Measurements from ENCODE around the gene RAB13. TPM values are rescaled to one million over a fixed set of nuclear protein-coding genes. Genes with fewer than 3 reads are reported as not detected.

Gene RAB13
- total RNA-seq, 1 donor from 2014 or later, result 153 TPM

DNA sequence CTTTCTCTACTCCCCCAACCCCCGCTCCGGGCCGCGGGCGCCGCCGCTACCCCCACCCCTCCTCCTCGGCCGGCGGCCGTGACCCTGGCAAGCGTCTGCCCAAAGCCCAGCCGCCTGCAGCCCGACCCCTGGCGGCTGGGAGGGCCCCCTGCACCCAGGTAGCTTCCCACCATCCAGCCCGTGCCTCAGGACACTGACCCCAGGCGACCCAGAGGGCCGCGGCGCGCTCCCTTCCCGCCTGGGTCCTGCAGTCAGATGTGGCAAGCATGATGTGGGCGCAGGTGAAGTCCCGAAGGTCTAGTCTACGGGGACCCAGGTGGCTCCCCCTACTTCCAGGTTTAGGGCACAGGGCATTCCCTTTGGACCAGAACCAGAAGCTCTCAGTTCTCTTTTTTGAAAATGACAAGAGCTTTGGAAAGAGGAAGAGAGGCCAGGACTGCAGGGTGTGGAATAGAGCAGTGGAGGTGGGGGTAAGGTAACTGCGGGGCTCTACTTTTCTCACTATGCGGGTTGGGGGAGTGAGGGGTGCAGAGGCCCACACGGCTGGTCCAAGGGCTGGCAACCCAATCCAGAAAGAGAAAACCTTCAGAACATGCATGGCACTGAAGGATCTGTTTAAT, 39.4 kb downstream of the RAB13 start, which contains the start of gene DENND4B:
TSS of gene DENND4B (minus strand) at position 97 of the 620 bp plus-strand sequence. CDS start 2,344 bp downstream, outside the sequence.
- Mint-ChIP-seq H3K4me1 (ENCODE audit: unreplicated experiment) (peaks cover 18% of the 10 kb centered on the region), H3K27me3 (ENCODE audit: unreplicated experiment) (no peaks in the 10 kb centered on the region), H3K27ac (ENCODE audit: unreplicated experiment) (peak within 1 kb of the TSS; percentile 63), H3K4me3 (ENCODE audit: unreplicated experiment) (peak within 1 kb of the TSS; percentile 77), H3K9me3 (ENCODE audit: unreplicated experiment) (no peaks in the 10 kb centered on the region), H3K36me3 (ENCODE audit: unreplicated experiment) (peaks cover 19% of the 10 kb centered on the region)
- peak; percentile 93 for DNase-seq (ENCODE audit: extremely low spot score, unreplicated experiment)
- TF ChIP-seq, protein P1, sequence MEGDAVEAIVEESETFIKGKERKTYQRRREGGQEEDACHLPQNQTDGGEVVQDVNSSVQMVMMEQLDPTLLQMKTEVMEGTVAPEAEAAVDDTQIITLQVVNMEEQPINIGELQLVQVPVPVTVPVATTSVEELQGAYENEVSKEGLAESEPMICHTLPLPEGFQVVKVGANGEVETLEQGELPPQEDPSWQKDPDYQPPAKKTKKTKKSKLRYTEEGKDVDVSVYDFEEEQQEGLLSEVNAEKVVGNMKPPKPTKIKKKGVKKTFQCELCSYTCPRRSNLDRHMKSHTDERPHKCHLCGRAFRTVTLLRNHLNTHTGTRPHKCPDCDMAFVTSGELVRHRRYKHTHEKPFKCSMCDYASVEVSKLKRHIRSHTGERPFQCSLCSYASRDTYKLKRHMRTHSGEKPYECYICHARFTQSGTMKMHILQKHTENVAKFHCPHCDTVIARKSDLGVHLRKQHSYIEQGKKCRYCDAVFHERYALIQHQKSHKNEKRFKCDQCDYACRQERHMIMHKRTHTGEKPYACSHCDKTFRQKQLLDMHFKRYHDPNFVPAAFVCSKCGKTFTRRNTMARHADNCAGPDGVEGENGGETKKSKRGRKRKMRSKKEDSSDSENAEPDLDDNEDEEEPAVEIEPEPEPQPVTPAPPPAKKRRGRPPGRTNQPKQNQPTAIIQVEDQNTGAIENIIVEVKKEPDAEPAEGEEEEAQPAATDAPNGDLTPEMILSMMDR (IDR thresholded peaks at IDR 0.05), result peak; percentile 91

GRCh38 chr1:153945795-153946621, 40.1 kb downstream of the RAB13 start:
- peak overlapping the region; percentile 63 for H3K27ac Mint-ChIP-seq (ENCODE audit: unreplicated experiment)
- no peaks in the 10 kb centered on the region for H3K9me3 Mint-ChIP-seq (ENCODE audit: unreplicated experiment)
- no peaks in the 10 kb centered on the region for H3K27me3 Mint-ChIP-seq (ENCODE audit: unreplicated experiment)
- H3K4me3 Mint-ChIP-seq (ENCODE audit: unreplicated experiment), result peak overlapping the region; percentile 77
- TF ChIP-seq, protein P1 (IDR thresholded peaks at IDR 0.05), result no peak
- peaks cover 13% of the 10 kb centered on the region for H3K36me3 Mint-ChIP-seq (ENCODE audit: unreplicated experiment)
- DNase-seq (ENCODE audit: extremely low spot score, unreplicated experiment), result no peak
- peaks cover 18% of the 10 kb centered on the region for H3K4me1 Mint-ChIP-seq (ENCODE audit: unreplicated experiment)

- Mint-ChIP-seq H3K4me1 (ENCODE audit: unreplicated experiment) (peaks cover 18% of the 10 kb centered on the region), H3K36me3 (ENCODE audit: unreplicated experiment) (peaks cover 9% of the 10 kb centered on the region), H3K27ac (ENCODE audit: unreplicated experiment) (peak overlapping the region; percentile 63), H3K9me3 (ENCODE audit: unreplicated experiment) (no peaks in the 10 kb centered on the region), H3K4me3 (ENCODE audit: unreplicated experiment) (peak overlapping the region; percentile 77), H3K27me3 (ENCODE audit: unreplicated experiment) (no peaks in the 10 kb centered on the region)
- TF ChIP-seq, protein P1 (IDR thresholded peaks at IDR 0.05), result no peak
- no peak for DNase-seq (ENCODE audit: extremely low spot score, unreplicated experiment)
Measured at GRCh38 chr1:153945131-153945794, 40.9 kb downstream of the RAB13 start.

GRCh38 chr1:153944827-153945117, 41.4 kb downstream of the RAB13 start:
- Mint-ChIP-seq H3K4me3 (ENCODE audit: unreplicated experiment) (peak overlapping the region; percentile 77), H3K36me3 (ENCODE audit: unreplicated experiment) (peaks cover 13% of the 10 kb centered on the region), H3K4me1 (ENCODE audit: unreplicated experiment) (peaks cover 18% of the 10 kb centered on the region), H3K27me3 (ENCODE audit: unreplicated experiment) (no peaks in the 10 kb centered on the region), H3K9me3 (ENCODE audit: unreplicated experiment) (no peaks in the 10 kb centered on the region), H3K27ac (ENCODE audit: unreplicated experiment) (no peak overlapping the region)
- TF ChIP-seq, protein P1 (IDR thresholded peaks at IDR 0.05), result no peak
- DNase-seq (ENCODE audit: extremely low spot score, unreplicated experiment), result no peak

Data from osteocyte (in vitro differentiated cells).